GM04503 (cell line): ENCODE results near the gene OR10H3.
"Not testable (repeated sequence)": the region's sequence is repeated elsewhere in the genome, so short reads cannot be mapped to it uniquely, and the experiment has no call there.

ENCODE experiments used
- DNase-seq: peaks from one replicate; pipeline ENCODE4 v3.0.0-alpha.2; 2012; ENCODE audit warnings: low read depth

OR10H3 gene, protein sequence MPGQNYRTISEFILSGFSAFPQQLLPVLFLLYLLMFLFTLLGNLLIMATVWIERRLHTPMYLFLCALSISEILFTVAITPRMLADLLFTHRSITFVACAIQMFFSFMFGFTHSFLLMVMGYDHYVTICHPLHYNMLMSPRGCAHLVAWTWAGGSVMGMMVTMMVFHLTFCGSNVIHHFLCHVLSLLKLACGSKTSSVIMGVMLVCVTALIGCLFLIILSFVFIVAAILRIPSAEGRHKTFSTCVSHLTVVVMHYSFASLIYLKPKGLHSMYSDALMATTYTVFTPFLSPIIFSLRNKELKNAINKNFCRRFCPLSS

GRCh38 chr19:15737722-15738121, at the start of gene OR10H3:
OR10H3 (plus strand) TSS chr19:15737985; CDS start chr19:15741393, 3,408 bp downstream.
- DNase-seq = no peak

DNA sequence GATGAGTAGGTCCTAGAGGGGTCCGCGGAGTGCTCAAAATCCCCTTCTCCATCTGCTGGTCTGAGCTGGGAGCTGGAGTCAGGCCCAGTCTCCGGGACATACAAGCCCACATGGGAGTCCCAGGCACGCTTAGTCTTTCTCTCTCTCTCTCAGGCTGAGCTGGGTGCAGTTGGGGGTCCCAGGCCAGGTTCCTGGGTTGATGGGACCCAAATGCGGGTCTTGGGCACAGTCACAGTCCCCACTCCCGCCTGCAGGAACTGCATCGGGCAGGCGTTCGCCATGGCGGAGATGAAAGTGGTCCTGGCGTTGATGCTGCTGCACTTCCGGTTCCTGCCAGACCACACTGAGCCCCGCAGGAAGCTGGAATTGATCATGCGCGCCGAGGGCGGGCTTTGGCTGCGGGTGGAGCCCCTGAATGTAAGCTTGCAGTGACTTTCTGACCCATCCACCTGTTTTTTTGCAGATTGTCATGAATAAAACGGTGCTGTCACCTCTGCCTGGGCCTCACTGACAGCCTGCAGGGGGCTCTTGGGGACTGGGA, 41.1 kb upstream of the OR10H3 start:
- no peak for DNase-seq

- DNase-seq = no peak
These were observed 35.8 kb upstream of the OR10H3 start for GRCh38 chr19:15701757-15702533.

DNA sequence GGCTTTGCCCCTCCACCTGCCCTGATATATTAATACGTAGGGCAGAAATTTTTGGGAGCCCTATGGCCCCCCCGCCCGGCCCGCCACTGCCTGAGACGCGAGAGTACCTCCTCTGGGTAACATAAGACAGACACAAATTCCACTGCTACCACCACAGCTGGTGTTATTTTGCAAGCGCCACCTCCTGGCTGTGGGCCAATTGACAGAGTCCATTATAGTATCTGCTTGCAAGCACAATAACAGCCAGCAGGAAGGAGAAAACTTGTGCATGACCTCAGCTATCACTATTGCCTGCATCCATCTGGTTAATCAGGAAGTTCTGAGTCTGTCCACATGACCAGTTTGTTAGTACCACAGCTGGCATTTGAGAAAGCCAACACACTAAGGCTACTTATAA, 35.3 kb upstream of the OR10H3 start:
- DNase-seq = no peak

DNA sequence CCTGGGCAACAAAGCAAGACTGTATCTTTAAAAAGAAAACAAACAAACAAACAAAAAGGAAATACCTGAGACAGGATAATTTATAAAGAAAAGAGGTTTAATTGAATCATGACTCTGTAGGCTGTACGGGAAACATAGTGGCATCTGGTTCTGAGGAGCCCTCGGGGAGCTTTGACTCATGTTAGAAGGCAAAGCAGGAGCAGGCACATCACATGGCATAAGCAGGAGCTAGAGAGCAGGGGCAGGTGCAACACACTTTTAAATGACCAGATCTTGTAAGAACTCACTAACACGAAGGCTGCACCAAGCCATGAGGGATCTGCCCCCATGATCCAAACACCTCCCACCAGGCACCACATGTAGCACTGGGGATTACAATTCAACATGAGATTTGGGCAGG, 23.1 kb upstream of the OR10H3 start:
- DNase-seq = no peak

DNA sequence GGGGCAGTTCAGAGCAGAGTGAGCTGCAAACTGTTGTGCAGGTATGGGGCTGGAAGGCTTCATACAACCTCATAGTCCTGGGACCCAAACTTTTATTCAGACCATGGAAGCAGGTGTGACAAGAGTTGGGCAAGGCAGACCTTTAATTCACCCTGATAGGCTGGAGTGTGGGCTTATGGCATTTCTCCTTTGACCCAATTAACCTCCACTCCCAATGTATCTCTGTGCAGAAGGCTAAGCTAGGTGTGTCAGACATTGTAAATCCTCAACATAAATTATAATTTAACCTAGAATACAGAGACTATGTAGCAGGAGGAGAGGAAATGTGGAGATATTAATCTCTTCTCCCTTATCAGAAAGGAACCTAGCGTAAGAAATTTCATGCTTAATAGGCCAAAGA, 22.1 kb upstream of the OR10H3 start:
- no peak for DNase-seq

- DNase-seq = no peak
These were observed 20.0 kb upstream of the OR10H3 start for GRCh38 chr19:15717809-15718208.

- no peak for DNase-seq
These were observed 16.5 kb upstream of the OR10H3 start for GRCh38 chr19:15721268-15721667.

DNA sequence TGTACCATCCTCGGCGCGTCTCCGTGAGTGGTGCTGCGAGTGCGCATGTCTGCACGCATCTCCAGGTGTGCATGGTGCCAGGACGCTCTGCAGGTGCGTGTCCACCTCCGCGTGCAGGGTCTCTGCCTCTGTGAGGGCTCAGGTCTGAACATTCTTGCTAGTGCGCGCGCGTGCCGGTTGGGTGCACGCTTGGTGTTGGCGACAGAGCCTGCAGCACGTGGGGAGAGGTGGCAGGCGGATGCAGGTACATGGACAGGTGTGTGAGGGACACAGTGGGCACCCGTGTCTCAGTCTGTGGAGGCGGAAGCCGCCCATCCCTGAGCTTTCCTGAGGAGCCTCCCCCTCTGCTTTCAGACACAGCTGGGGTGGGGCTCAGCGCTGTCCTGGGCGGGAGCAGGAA, 14.8 kb upstream of the OR10H3 start:
- no peak for DNase-seq

GRCh38 chr19:15727724-15728123, 10.1 kb upstream of the OR10H3 start, which contains the start of gene OR10H2:
OR10H2 (plus strand) TSS chr19:15728024; CDS start chr19:15728044, 20 bp downstream.
- no peak for DNase-seq

DNA sequence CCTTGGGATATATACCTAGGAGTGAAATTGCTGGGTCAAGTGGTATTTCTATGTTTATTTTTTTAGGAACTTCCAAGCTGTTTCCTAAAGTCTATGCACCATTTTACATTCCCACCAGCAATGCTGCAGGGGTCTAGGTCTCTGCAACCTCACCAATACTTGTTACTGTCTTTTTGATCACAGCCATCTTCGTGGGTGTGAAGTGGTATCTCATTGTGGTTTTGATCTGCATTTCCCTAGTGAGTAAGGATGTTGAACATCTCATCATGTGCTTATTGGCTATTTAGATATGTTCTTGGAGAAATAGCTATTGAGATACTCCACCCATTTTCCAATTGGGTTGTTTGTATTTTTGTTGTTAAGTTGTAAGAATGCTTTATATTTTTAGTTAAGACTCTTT, 7.2 kb upstream of the OR10H3 start:
- DNase-seq = no peak

- no peak for DNase-seq
These were observed 5.4 kb upstream of the OR10H3 start for GRCh38 chr19:15732388-15732787.

- DNase-seq = no peak
These were observed 3.9 kb upstream of the OR10H3 start for GRCh38 chr19:15733895-15734294.

- no peak for DNase-seq
These were observed 3.0 kb downstream of the OR10H3 start for GRCh38 chr19:15740785-15741184.

GRCh38 chr19:15748239-15748638, 10.5 kb downstream of the OR10H3 start:
- DNase-seq = no peak

DNA sequence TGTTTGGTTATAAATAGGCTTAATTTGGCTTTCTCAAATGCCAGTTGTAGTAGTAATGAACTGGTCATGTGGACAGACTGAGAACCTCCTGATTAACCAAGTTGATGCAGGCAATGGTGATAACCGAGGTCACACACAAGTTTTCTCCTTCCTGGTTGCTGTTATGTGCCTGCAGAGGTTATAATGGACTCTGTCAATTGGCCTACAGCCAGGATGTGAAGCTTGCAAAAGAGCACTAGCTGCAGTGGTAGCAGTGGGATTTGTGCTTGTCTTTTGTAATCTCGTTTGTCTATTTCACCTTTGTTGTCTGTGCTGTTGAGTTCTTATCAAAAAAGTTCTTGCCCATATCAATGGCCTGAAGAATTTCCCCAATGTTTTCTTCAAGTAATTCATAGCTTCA, 20.6 kb downstream of the OR10H3 start:
- no peak for DNase-seq

GRCh38 chr19:15759962-15760565, 22.3 kb downstream of the OR10H3 start:
- no peak for DNase-seq

GRCh38 chr19:15769586-15769985, 31.8 kb downstream of the OR10H3 start:
- DNase-seq = no peak

DNA sequence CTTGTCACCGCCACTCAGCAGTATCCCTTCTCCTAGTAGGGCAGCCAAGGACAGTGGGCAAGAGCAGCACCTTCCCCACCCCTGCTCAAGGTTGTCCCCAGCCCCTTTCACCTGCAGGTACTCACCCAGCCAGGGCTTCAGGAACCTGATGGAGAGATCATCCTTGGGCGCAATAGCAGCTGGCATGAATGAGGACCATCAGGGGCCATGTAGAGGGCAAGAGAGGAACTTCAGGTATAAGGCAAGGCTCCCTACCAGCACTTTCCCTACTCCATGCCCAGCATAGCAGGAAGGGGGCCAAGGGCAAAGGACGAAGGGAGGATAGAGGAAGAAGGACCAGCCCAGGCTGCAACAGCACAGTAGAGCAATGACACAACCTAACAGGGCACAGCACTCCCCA, 36.4 kb downstream of the OR10H3 start:
- not testable (repeated sequence) for DNase-seq

- no peak for DNase-seq
These were observed 37.5 kb downstream of the OR10H3 start for GRCh38 chr19:15775249-15775648.

GRCh38 chr19:15776264-15776663, 38.5 kb downstream of the OR10H3 start:
- DNase-seq = no peak
